Measurements from ENCODE around the gene ZNF394. TPM values are rescaled to one million over a fixed set of nuclear protein-coding genes. Genes with fewer than 3 reads are reported as not detected.

ZNF394 gene
- total RNA-seq, 1 experiment from 2014 or later: 24.2 TPM

DNA sequence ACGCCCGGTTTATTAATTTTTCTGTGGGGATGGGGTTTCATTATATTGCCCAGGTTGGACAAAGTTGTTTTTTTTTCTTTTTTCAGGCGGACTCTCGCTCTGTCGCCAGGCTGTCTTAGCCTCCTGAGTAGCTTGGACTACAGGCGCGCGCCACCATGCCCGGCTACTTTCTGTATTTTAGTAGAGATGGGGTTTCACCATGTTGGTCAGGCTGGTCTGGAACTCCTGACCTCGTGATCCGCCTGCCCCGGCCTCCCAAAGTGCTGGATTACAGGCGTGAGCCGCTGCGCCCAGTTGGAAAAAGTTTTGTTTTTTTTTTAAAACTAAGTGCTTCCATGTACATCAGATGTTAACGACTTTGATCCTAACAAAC is 542 bp upstream of the ZNF394 start:
- Histone ChIP-seq H2BK12ac (ENCODE audit: insufficient read length, low read depth, low read length) (no peak overlapping the region), H2BK120ac (ENCODE audit: low read depth, low read length, poor library complexity, severe bottlenecking) (no peak overlapping the region), H3K4me2 (ENCODE audit: insufficient read depth, insufficient read length, low read length) (peak overlapping the region; percentile 98), H3K9me3 (ENCODE audit: control insufficient read depth, low read depth, low read length) (no peaks in the 10 kb centered on the region), H3K9ac (ENCODE audit: extremely low read depth, insufficient read length, low read length) (peak overlapping the region; percentile 23), H3K56ac (ENCODE audit: insufficient read length, low read depth, low read length) (no peak overlapping the region), H4K91ac (ENCODE audit: insufficient read length, low read depth, low read length) (no peak overlapping the region), H3K23me2 (ENCODE audit: insufficient read length, low read depth, low read length, poor library complexity, severe bottlenecking) (peaks cover 16% of the 10 kb centered on the region), H3K79me2 (ENCODE audit: insufficient read depth, low read length) (peaks cover 17% of the 10 kb centered on the region), H4K8ac (replicated peaks; ENCODE audit: insufficient read length, low read depth, low read length) (no peak overlapping the region), H3K18ac (ENCODE audit: insufficient read length, low read depth, low read length) (no peak overlapping the region), H3K4ac (ENCODE audit: low read depth, low read length) (no peak overlapping the region), H2BK5ac (ENCODE audit: insufficient read length, low read length) (no peak overlapping the region), H3K27me3 (ENCODE audit: insufficient read depth, low read length) (no peaks in the 10 kb centered on the region), H2BK20ac (ENCODE audit: low read depth, low read length, poor library complexity, severe bottlenecking) (no peak overlapping the region), H2AK5ac (ENCODE audit: insufficient read length, low read length) (no peak overlapping the region), H2AFZ (ENCODE audit: low read length) (no peak overlapping the region), H4K5ac (ENCODE audit: insufficient read length, low read depth, low read length) (no peak overlapping the region), H3K27ac (ENCODE audit: insufficient read length, low read depth, low read length) (no peak overlapping the region), H4K20me1 (ENCODE audit: control insufficient read depth, insufficient read depth, insufficient read length) (no peaks in the 10 kb centered on the region), H3K4me1 (ENCODE audit: insufficient read depth, low read length) (peaks cover 4% of the 10 kb centered on the region; the same call in 1 of the 2 replicates), H3K79me1 (ENCODE audit: insufficient read depth, low read depth, low read length, poor library complexity, severe bottlenecking) (no peaks in the 10 kb centered on the region), H2BK15ac (ENCODE audit: low read depth, low read length) (no peak overlapping the region), H3K23ac (ENCODE audit: insufficient read length, low read depth, low read length) (no peak overlapping the region), H3T11ph (ENCODE audit: low read length) (no peak overlapping the region), H3K14ac (ENCODE audit: insufficient read depth, low read length) (no peak overlapping the region)
- no peaks in the 10 kb centered on the region for H3K27me3 Mint-ChIP-seq (ENCODE audit: low read depth)
- H3K4me3 Mint-ChIP-seq: peak overlapping the region; percentile 98
- no peak for DNase-seq
- peaks cover 0 to 3% of the 10 kb centered on the region in 2 experiments; a peak in 3 of 5 replicates for H3K9me3 Mint-ChIP-seq
- peaks cover 16 to 25% of the 10 kb centered on the region in 2 experiments for H3K4me1 Mint-ChIP-seq
- TF ChIP-seq, protein P1, sequence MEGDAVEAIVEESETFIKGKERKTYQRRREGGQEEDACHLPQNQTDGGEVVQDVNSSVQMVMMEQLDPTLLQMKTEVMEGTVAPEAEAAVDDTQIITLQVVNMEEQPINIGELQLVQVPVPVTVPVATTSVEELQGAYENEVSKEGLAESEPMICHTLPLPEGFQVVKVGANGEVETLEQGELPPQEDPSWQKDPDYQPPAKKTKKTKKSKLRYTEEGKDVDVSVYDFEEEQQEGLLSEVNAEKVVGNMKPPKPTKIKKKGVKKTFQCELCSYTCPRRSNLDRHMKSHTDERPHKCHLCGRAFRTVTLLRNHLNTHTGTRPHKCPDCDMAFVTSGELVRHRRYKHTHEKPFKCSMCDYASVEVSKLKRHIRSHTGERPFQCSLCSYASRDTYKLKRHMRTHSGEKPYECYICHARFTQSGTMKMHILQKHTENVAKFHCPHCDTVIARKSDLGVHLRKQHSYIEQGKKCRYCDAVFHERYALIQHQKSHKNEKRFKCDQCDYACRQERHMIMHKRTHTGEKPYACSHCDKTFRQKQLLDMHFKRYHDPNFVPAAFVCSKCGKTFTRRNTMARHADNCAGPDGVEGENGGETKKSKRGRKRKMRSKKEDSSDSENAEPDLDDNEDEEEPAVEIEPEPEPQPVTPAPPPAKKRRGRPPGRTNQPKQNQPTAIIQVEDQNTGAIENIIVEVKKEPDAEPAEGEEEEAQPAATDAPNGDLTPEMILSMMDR (conservative IDR thresholded peaks at IDR 0.05): no peak
- no CpG with 5 or more reads among the region's 16 CpGs for WGBS (ENCODE audit: extremely low coverage, insufficient read length, low lambda C conversion rate)
- peak overlapping the region; percentile 47 to 100 (median 93); a peak in 4 of 7 replicates for H3K27ac Mint-ChIP-seq
- peaks cover 21 to 28% (median 24%) of the 10 kb centered on the region in 3 experiments for H3K36me3 Mint-ChIP-seq (ENCODE audit: insufficient read depth in 1 of 3, low read depth in 3 of 3)

Measured in H9 (cell line).